ENCODE measurements around the gene RAB3B.

Gene RAB3B

GRCh38 chr1:51933344-51933743 is 57.2 kb downstream of the RAB3B start:
- no peak overlapping the region for H3K27ac ChIP-seq
- intact Hi-C loops (cut with DNase I; ENCODE audit: low total_unique reads) = no loop called here
- H3K27me3 ChIP-seq = peaks cover 0 to 2% of the 10 kb centered on the region in 2 donors
- no peak overlapping the region for H3K4me3 ChIP-seq
- no peaks in the 10 kb centered on the region for H3K36me3 ChIP-seq
- no peaks in the 10 kb centered on the region for H3K9me3 ChIP-seq
- DNase-seq = no peak
- TF ChIP-seq, protein P1, sequence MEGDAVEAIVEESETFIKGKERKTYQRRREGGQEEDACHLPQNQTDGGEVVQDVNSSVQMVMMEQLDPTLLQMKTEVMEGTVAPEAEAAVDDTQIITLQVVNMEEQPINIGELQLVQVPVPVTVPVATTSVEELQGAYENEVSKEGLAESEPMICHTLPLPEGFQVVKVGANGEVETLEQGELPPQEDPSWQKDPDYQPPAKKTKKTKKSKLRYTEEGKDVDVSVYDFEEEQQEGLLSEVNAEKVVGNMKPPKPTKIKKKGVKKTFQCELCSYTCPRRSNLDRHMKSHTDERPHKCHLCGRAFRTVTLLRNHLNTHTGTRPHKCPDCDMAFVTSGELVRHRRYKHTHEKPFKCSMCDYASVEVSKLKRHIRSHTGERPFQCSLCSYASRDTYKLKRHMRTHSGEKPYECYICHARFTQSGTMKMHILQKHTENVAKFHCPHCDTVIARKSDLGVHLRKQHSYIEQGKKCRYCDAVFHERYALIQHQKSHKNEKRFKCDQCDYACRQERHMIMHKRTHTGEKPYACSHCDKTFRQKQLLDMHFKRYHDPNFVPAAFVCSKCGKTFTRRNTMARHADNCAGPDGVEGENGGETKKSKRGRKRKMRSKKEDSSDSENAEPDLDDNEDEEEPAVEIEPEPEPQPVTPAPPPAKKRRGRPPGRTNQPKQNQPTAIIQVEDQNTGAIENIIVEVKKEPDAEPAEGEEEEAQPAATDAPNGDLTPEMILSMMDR (IDR thresholded peaks at IDR 0.05) = no peak
- no peaks in the 10 kb centered on the region for H3K4me1 ChIP-seq

DNA sequence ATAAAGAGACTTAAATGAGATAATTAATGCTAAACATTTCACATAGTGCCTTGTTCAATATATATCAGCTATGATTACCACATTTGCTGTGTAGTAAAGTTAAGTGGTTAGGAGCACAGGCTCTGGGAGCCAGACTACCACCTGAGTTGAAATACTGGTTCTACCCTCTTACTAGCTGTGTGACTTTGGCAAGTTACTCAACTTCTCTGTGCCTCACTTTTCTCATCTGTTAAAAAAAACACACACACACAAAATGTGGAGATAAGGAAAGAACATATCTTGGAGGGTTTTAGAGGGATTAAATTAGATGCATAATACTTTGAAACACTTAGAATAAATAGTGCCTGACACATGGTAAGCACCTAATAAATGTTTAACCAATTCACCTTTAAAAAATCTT is 60.2 kb downstream of the RAB3B start:
- Histone ChIP-seq H3K9me3 (no peaks in the 10 kb centered on the region), H3K4me3 (no peak overlapping the region), H3K27me3 (peaks cover 0 to 2% of the 10 kb centered on the region in 2 donors), H3K36me3 (no peaks in the 10 kb centered on the region), H3K4me1 (no peaks in the 10 kb centered on the region), H3K27ac (no peak overlapping the region)
- intact Hi-C loops (cut with DNase I; ENCODE audit: low total_unique reads) = no loop called here
- TF ChIP-seq, protein P1 (IDR thresholded peaks at IDR 0.05) = no peak
- DNase-seq = no peak

GRCh38 chr1:51928896-51929295 is 61.6 kb downstream of the RAB3B start:
- intact Hi-C loops (cut with DNase I; ENCODE audit: low total_unique reads) = no loop called here

GRCh38 chr1:51927029-51927428 is 63.5 kb downstream of the RAB3B start:
- no peaks in the 10 kb centered on the region for H3K9me3 ChIP-seq
- no peaks in the 10 kb centered on the region for H3K4me1 ChIP-seq
- no peak overlapping the region for H3K4me3 ChIP-seq
- H3K36me3 ChIP-seq = no peaks in the 10 kb centered on the region
- TF ChIP-seq, protein P1 (IDR thresholded peaks at IDR 0.05) = no peak
- no peak overlapping the region for H3K27ac ChIP-seq
- peaks cover 0 to 2% of the 10 kb centered on the region in 2 donors for H3K27me3 ChIP-seq
- intact Hi-C loops (cut with DNase I; ENCODE audit: low total_unique reads) = no loop called here
- DNase-seq = no peak

More at GRCh38 chr1:51928896-51929295, 61.6 kb downstream of the RAB3B start:
- H3K27ac ChIP-seq = no peak overlapping the region
- H3K9me3 ChIP-seq = no peaks in the 10 kb centered on the region
- TF ChIP-seq, protein P1 (IDR thresholded peaks at IDR 0.05) = no peak
- no peak overlapping the region for H3K4me3 ChIP-seq
- peaks cover 0 to 2% of the 10 kb centered on the region in 2 donors for H3K27me3 ChIP-seq
- no peaks in the 10 kb centered on the region for H3K36me3 ChIP-seq
- H3K4me1 ChIP-seq = no peaks in the 10 kb centered on the region
- no peak for DNase-seq

DNA sequence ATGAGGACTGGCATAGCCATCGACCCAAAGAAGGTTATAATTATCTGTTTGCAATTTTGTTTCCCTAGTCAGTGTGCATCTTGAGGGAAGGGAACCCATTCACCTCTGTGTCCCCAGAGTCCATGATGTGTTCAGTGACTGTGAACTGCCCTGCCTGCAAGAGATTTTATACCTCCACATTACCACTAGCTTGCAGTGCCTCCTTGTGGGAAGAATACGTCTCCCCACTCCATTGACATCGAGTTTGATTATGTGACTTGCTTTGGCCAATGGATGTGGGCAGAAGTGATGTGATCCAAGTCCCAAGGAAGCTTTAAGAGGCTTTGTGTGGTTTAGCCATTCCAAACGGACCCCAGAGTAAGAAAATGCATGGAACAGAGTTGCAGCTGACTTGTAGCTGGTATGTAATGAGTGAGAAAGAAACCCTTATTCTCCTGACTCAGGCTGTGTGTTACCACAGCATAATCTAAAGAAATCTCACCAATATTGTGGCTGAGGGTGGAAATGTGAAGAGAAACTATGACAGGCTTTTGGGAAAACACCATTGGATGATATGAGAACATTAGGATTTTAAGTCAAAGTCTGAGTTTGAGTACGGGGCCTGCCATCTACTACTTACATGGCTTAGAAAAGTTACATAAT is 64.2 kb downstream of the RAB3B start:
- Histone ChIP-seq H3K27me3 (peaks cover 0 to 2% of the 10 kb centered on the region in 2 donors), H3K9me3 (no peaks in the 10 kb centered on the region)

More for the DNA sequence above, 64.2 kb downstream of the RAB3B start:
- Histone ChIP-seq H3K36me3 (no peaks in the 10 kb centered on the region), H3K4me3 (no peak overlapping the region), H3K27ac (no peak overlapping the region), H3K4me1 (no peaks in the 10 kb centered on the region)
- no peak for DNase-seq
- TF ChIP-seq, protein P1 (IDR thresholded peaks at IDR 0.05) = peak in 1 of 2 experiments; percentile 9
- intact Hi-C loops (cut with DNase I; ENCODE audit: low total_unique reads) = no loop called here
